ENCODE data around the gene RARA.

RARA gene

DNA sequence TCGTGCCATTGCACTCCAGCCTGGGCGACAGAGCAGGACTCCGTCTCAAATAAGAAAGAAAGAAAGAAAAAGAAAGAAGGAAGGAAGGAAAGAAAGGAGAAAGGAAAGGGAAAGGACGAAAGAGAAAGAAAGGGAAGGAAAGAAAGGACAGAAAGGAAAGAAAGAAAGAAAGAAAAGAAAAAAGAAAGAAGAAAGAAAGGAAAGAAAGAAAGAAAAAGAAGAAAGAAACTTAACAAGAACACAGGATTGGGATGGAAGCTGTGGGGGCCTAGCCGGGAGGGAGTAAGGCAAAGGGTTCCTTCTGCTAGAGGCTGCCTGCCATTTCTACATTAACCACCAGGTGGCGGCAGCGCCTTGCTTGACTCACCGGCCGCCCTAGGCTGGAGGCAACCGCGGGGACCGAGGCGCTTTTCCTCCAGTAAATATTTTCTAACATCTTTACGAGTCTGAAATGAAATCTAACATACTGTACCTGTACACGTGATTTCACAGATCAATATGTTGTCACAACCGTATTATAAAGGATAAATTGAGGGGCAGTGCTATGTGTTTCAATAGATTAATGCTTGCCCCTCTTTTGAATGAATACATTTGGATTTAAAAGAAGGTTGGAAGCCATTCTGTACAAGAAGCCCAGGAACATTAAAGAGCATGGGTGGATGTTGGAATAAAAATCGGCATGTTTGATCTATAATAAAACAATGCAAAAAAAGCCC, 49.5 kb downstream of the RARA start:
- H3K36me3 ChIP-seq (ENCODE audit: control insufficient read depth in 2 of 2, insufficient read depth in 1 of 2, low read length in 2 of 2): peaks cover 0 to 15% of the 10 kb centered on the region in 2 experiments; a peak in 1 of 3 replicates
- ChIA-PET CTCF (interaction anchor here (0.6 to 16.1 kb wide), 35 partner anchors 10 to 1311 kb away, joined by 3 to 453 read pairs (median 4); partner anchors contain the start of genes IGFBP4 and RARA), POLR2A (interaction anchor here (0.7 to 1.5 kb wide), 4 partner anchors 43 to 176 kb away, joined by 3 to 7 read pairs (median 4); partner anchors contain the start of gene TOP2A)
- H3K4me1 ChIP-seq (ENCODE audit: control insufficient read depth, insufficient read depth, low read length): no peaks in the 10 kb centered on the region
- H3K9me3 ChIP-seq (ENCODE audit: control insufficient read depth, insufficient read depth, low read depth, low read length): no peaks in the 10 kb centered on the region
- no peak overlapping the region for H3K27ac ChIP-seq (ENCODE audit: extremely low read depth, low read depth, low read length)
- no peak overlapping the region for H3K4me3 ChIP-seq (ENCODE audit: low read depth, low read length)
- TF ChIP-seq SP3 (tag by site-specific recombination; IDR thresholded peaks at IDR 0.05): no peak
- TF ChIP-seq OVOL3 (tag by site-specific recombination; IDR thresholded peaks at IDR 0.05): no peak
- 0 out of 2 replicates have a peak, but pooled peaks have one; percentile 31 for TF ChIP-seq ZBTB48 (tag by site-specific recombination; IDR thresholded peaks at IDR 0.05)
- TF ChIP-seq KLF16 (tag by site-specific recombination; IDR thresholded peaks at IDR 0.05): no peak
- TF ChIP-seq ZSCAN23 (tag by site-specific recombination; IDR thresholded peaks at IDR 0.05): no peak; the same call in 1 of the 2 replicates
- TF ChIP-seq ZNF184 (tag by site-specific recombination; IDR thresholded peaks at IDR 0.05): no peak
- no peak for TF ChIP-seq ZXDB (tag by site-specific recombination; IDR thresholded peaks at IDR 0.05)
- TF ChIP-seq, protein P1, sequence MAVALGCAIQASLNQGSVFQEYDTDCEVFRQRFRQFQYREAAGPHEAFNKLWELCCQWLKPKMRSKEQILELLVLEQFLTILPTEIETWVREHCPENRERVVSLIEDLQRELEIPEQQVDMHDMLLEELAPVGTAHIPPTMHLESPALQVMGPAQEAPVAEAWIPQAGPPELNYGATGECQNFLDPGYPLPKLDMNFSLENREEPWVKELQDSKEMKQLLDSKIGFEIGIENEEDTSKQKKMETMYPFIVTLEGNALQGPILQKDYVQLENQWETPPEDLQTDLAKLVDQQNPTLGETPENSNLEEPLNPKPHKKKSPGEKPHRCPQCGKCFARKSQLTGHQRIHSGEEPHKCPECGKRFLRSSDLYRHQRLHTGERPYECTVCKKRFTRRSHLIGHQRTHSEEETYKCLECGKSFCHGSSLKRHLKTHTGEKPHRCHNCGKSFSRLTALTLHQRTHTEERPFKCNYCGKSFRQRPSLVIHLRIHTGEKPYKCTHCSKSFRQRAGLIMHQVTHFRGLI (tag by site-specific recombination; IDR thresholded peaks at IDR 0.05): no peak
- TF ChIP-seq ZNF311 (tag by site-specific recombination; IDR thresholded peaks at IDR 0.05; ENCODE audit: borderline replicate concordance): no peak
- no peak for TF ChIP-seq ZNF792 (tag by site-specific recombination; IDR thresholded peaks at IDR 0.05)
- TF ChIP-seq ZSCAN16 (tag by site-specific recombination; IDR thresholded peaks at IDR 0.05): no peak
- no peak for TF ChIP-seq IKZF3 (tag by site-specific recombination; IDR thresholded peaks at IDR 0.05)
- TF ChIP-seq YY2 (tag by site-specific recombination; IDR thresholded peaks at IDR 0.05): no peak
- TF ChIP-seq ZNF350 (tag by site-specific recombination; IDR thresholded peaks at IDR 0.05): no peak
- TF ChIP-seq, protein P2, sequence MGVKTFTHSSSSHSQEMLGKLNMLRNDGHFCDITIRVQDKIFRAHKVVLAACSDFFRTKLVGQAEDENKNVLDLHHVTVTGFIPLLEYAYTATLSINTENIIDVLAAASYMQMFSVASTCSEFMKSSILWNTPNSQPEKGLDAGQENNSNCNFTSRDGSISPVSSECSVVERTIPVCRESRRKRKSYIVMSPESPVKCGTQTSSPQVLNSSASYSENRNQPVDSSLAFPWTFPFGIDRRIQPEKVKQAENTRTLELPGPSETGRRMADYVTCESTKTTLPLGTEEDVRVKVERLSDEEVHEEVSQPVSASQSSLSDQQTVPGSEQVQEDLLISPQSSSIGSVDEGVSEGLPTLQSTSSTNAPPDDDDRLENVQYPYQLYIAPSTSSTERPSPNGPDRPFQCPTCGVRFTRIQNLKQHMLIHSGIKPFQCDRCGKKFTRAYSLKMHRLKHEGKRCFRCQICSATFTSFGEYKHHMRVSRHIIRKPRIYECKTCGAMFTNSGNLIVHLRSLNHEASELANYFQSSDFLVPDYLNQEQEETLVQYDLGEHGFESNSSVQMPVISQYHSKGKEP (tag by site-specific recombination; IDR thresholded peaks at IDR 0.05): no peak
- TF ChIP-seq, protein P3, sequence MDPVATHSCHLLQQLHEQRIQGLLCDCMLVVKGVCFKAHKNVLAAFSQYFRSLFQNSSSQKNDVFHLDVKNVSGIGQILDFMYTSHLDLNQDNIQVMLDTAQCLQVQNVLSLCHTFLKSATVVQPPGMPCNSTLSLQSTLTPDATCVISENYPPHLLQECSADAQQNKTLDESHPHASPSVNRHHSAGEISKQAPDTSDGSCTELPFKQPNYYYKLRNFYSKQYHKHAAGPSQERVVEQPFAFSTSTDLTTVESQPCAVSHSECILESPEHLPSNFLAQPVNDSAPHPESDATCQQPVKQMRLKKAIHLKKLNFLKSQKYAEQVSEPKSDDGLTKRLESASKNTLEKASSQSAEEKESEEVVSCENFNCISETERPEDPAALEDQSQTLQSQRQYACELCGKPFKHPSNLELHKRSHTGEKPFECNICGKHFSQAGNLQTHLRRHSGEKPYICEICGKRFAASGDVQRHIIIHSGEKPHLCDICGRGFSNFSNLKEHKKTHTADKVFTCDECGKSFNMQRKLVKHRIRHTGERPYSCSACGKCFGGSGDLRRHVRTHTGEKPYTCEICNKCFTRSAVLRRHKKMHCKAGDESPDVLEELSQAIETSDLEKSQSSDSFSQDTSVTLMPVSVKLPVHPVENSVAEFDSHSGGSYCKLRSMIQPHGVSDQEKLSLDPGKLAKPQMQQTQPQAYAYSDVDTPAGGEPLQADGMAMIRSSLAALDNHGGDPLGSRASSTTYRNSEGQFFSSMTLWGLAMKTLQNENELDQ (tag by site-specific recombination; IDR thresholded peaks at IDR 0.05; ENCODE audit: low read depth): no peak
- TF ChIP-seq ZNF677 (tag by site-specific recombination; IDR thresholded peaks at IDR 0.05): no peak
- no peak for TF ChIP-seq PRDM6 (tag by site-specific recombination; IDR thresholded peaks at IDR 0.05)
- TF ChIP-seq ZNF16 (tag by site-specific recombination; IDR thresholded peaks at IDR 0.05; ENCODE audit: low read depth): no peak
- TF ChIP-seq ZNF433 (tag by site-specific recombination; IDR thresholded peaks at IDR 0.05; ENCODE audit: low read depth): no peak
- no peak for TF ChIP-seq ZNF138 (tag by site-specific recombination; IDR thresholded peaks at IDR 0.05; ENCODE audit: borderline replicate concordance)
- TF ChIP-seq KLF10 (tag by site-specific recombination; IDR thresholded peaks at IDR 0.05): no peak
- no peak for TF ChIP-seq ZNF530 (tag by site-specific recombination; IDR thresholded peaks at IDR 0.05; ENCODE audit: low read depth)
- TF ChIP-seq SCRT2 (tag by site-specific recombination; IDR thresholded peaks at IDR 0.05): no peak
- no peak for TF ChIP-seq ZNF76 (tag by site-specific recombination; IDR thresholded peaks at IDR 0.05; ENCODE audit: borderline replicate concordance, low read depth)
- TF ChIP-seq SETDB1 (IDR thresholded peaks at IDR 0.05; ENCODE audit: insufficient read length, low read length): no peak
- TF ChIP-seq ZNF133 (tag by site-specific recombination; IDR thresholded peaks at IDR 0.05): no peak
- no peak for TF ChIP-seq ZNF777 (tag by site-specific recombination; IDR thresholded peaks at IDR 0.05; ENCODE audit: borderline replicate concordance)
- no peak for TF ChIP-seq ZNF670 (tag by site-specific recombination; IDR thresholded peaks at IDR 0.05; ENCODE audit: low read depth)
- TF ChIP-seq ZNF423 (tag by site-specific recombination; IDR thresholded peaks at IDR 0.05): no peak
- no peak; the same call in 1 of the 2 replicates for TF ChIP-seq ZSCAN4 (tag by site-specific recombination; IDR thresholded peaks at IDR 0.05)
